HL-60 (cell line): ENCODE data around the gene ZNF423.

Experiments used
- DNase-seq, 2 experiments: peaks; one replicate each; pipeline ENCODE4 v3.0.0-alpha.2; 2010 to 2020; ENCODE audit warnings: low read depth in 1 of 2, low spot score in 1 of 2
- H3K27ac ChIP-seq: fragments of 250-450 bp; sonication (Bioruptor Pico); replicated peaks from 2 replicates; pipeline ENCODE4 v1.5.1; 2020; ENCODE audit warnings: mild to moderate bottlenecking, moderate library complexity
- H3K27me3 ChIP-seq: fragments of 250-450 bp; sonication (Bioruptor Pico); 2 replicates; pipeline ENCODE4 v1.5.1; 2021; ENCODE audit warnings: mild to moderate bottlenecking, moderate library complexity; ENCODE audit not compliant: insufficient read depth, poor library complexity, severe bottlenecking
- H3K4me3 ChIP-seq: replicated peaks from 2 replicates; pipeline ENCODE4 v1.5.1; 2011; ENCODE audit warnings: mild to moderate bottlenecking, control low read depth, low read length; ENCODE audit not compliant: insufficient read depth
- GABPA ChIP-seq: IDR thresholded peaks from 2 replicates; pipeline ENCODE4 v1.6.1; 2012; ENCODE audit warnings: low read depth
- POLR2AphosphoS5 ChIP-seq: IDR thresholded peaks from 2 replicates; pipeline ENCODE4 v1.6.1; 2012; ENCODE audit warnings: low read depth
- SPI1 ChIP-seq: IDR thresholded peaks from 2 replicates; pipeline ENCODE4 v1.6.1; 2012; ENCODE audit warnings: low read depth, mild to moderate bottlenecking, borderline replicate concordance
- TF ChIP-seq, protein P1 (sequence below): IDR thresholded peaks from one replicate; pipeline ENCODE4 v1.5.1; 2011; ENCODE audit warnings: low read length, control low read depth, inconsistent platforms; ENCODE audit not compliant: insufficient read depth
- TF ChIP-seq, protein P2 (sequence below): IDR thresholded peaks from 2 replicates; pipeline ENCODE4 v1.6.1; 2012; ENCODE audit warnings: low read depth; ENCODE audit not compliant: insufficient replicate concordance

The ZNF423 gene

DNA sequence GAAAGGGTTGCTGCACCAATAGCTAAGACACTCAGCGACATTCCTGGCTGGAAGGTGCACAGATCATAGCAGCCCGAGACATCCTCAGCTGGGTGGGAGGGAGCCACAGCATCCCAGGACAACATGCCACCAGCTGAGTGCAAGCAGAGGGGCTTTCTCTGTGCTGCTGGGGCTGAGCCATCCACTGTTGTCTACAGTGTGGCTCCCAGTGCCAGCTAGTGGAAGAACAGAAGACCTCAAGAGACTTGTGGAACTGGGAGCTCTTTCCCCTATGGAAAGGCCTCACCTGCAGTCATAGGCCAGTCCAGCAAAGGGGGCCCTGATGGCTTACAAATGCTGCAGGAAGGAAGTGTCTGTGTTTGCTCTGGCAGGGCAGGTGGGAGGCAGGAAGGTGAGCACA, 351.3 kb downstream of the ZNF423 start:
- no peak overlapping the region for H3K27ac ChIP-seq
- no peaks in the 10 kb centered on the region for H3K27me3 ChIP-seq
- no peak for DNase-seq
- TF ChIP-seq, protein P1, sequence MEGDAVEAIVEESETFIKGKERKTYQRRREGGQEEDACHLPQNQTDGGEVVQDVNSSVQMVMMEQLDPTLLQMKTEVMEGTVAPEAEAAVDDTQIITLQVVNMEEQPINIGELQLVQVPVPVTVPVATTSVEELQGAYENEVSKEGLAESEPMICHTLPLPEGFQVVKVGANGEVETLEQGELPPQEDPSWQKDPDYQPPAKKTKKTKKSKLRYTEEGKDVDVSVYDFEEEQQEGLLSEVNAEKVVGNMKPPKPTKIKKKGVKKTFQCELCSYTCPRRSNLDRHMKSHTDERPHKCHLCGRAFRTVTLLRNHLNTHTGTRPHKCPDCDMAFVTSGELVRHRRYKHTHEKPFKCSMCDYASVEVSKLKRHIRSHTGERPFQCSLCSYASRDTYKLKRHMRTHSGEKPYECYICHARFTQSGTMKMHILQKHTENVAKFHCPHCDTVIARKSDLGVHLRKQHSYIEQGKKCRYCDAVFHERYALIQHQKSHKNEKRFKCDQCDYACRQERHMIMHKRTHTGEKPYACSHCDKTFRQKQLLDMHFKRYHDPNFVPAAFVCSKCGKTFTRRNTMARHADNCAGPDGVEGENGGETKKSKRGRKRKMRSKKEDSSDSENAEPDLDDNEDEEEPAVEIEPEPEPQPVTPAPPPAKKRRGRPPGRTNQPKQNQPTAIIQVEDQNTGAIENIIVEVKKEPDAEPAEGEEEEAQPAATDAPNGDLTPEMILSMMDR: no peak
- TF ChIP-seq GABPA: no peak
- TF ChIP-seq POLR2AphosphoS5: no peak
- TF ChIP-seq, protein P2, sequence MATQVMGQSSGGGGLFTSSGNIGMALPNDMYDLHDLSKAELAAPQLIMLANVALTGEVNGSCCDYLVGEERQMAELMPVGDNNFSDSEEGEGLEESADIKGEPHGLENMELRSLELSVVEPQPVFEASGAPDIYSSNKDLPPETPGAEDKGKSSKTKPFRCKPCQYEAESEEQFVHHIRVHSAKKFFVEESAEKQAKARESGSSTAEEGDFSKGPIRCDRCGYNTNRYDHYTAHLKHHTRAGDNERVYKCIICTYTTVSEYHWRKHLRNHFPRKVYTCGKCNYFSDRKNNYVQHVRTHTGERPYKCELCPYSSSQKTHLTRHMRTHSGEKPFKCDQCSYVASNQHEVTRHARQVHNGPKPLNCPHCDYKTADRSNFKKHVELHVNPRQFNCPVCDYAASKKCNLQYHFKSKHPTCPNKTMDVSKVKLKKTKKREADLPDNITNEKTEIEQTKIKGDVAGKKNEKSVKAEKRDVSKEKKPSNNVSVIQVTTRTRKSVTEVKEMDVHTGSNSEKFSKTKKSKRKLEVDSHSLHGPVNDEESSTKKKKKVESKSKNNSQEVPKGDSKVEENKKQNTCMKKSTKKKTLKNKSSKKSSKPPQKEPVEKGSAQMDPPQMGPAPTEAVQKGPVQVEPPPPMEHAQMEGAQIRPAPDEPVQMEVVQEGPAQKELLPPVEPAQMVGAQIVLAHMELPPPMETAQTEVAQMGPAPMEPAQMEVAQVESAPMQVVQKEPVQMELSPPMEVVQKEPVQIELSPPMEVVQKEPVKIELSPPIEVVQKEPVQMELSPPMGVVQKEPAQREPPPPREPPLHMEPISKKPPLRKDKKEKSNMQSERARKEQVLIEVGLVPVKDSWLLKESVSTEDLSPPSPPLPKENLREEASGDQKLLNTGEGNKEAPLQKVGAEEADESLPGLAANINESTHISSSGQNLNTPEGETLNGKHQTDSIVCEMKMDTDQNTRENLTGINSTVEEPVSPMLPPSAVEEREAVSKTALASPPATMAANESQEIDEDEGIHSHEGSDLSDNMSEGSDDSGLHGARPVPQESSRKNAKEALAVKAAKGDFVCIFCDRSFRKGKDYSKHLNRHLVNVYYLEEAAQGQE: no peak
- TF ChIP-seq SPI1: no peak
- H3K4me3 ChIP-seq: no peak overlapping the region

DNA sequence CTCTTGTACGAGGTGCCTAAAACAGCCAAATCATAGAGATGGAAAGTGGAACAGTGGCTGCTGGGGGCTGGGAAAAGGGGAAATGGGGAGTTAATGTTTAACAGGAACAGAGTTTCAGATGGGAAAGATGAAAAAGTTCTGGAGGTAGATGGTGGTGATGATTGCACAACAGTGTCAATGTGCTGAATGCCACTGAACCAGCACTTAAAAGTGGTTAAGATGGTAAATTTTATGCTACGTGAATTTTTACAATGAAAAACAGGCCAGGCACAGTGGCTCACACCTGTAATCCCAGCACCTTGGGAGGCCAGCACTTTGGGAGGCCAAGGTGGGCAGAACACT, 351.9 kb downstream of the ZNF423 start:
- Histone ChIP-seq H3K27ac (no peak overlapping the region), H3K27me3 (no peaks in the 10 kb centered on the region), H3K4me3 (no peak overlapping the region)
- TF ChIP-seq SPI1: no peak
- TF ChIP-seq, protein P2: no peak
- DNase-seq: no peak

DNA sequence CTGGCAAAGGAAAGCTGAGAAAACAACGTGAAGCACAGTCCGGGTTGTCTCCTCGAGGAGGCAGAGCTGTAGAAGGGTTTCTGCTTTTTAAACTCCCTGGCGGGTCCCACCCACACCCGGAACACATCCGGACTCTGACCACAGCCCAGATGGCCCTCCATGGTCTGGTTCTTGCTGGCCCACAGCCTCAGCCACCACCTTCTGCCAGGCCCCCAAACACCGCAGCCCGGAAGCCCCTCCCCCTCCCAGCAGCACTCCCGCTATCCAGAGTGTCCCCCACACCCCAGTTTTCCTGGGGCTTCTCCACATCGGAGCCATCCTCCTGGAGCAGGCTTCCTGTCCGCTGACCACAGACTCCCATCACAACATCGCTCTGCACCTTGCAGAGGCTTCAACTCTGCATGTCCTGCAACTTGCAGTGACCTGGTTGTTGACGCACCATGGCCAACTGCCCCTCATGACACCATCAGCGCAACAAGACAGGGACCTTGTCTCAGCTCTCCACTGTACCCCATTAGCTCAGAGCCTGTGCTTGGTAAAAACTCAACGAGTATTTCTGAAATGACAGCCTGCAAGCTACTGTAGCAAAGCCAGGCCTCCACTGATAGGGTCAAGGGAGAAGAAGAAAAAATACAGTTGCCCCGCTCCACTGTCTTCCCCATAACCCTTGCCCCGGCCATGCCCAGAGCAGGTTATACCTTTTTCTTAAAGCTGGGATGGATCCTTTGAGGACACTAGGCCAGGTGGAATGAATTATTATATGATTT, 352.5 kb downstream of the ZNF423 start:
- no peak overlapping the region for H3K27ac ChIP-seq
- H3K4me3 ChIP-seq: no peak overlapping the region
- TF ChIP-seq, protein P2: no peak
- TF ChIP-seq POLR2AphosphoS5 (no peak), GABPA (no peak), SPI1 (no peak)
- TF ChIP-seq, protein P1: no peak
- H3K27me3 ChIP-seq: no peaks in the 10 kb centered on the region
- DNase-seq: no peak
